GM12801 (cell line): ENCODE results near the gene TMCO1.

Experiments
- CTCF ChIP-seq: IDR thresholded peaks from one replicate; pipeline ENCODE4 v1.5.1; 2011; ENCODE audit warnings: control low read depth; ENCODE audit not compliant: insufficient read length; ENCODE audit errors: extremely low read depth

TMCO1 gene

GRCh38 chr1:165688046-165688445 is 80.6 kb downstream of the TMCO1 start:
- no peak for TF ChIP-seq CTCF

- TF ChIP-seq CTCF, result no peak
Measured at GRCh38 chr1:165686971-165687433, 81.7 kb downstream of the TMCO1 start.

GRCh38 chr1:165686121-165686970 is 82.3 kb downstream of the TMCO1 start:
- TF ChIP-seq CTCF, result no peak

GRCh38 chr1:165683848-165684485 is 84.7 kb downstream of the TMCO1 start:
- TF ChIP-seq CTCF, result no peak

GRCh38 chr1:165680303-165680702 is 88.4 kb downstream of the TMCO1 start:
- no peak for TF ChIP-seq CTCF

GRCh38 chr1:165679282-165680036 is 89.2 kb downstream of the TMCO1 start:
- no peak for TF ChIP-seq CTCF

GRCh38 chr1:165678509-165678908 is 90.2 kb downstream of the TMCO1 start:
- no peak for TF ChIP-seq CTCF
